Ectodermal cell (in vitro differentiated cells): ENCODE measurements around the gene SF3A2.

Experiments used
- H3K27ac ChIP-seq: 2 replicates; pipeline ENCODE4 v1.7.0; 2013; ENCODE audit warnings: mild to moderate bottlenecking, low read depth, low read length; ENCODE audit not compliant: insufficient read depth, poor library complexity, severe bottlenecking
- H3K27me3 ChIP-seq: 2 replicates; pipeline ENCODE4 v1.7.0; 2013; ENCODE audit warnings: mild to moderate bottlenecking, low read length; ENCODE audit not compliant: insufficient read depth, control insufficient read depth, poor library complexity, severe bottlenecking
- H3K36me3 ChIP-seq: one replicate; pipeline ENCODE4 v1.7.0; 2013; ENCODE audit warnings: low read length; ENCODE audit not compliant: control insufficient read depth, insufficient read depth
- H3K4me1 ChIP-seq: one replicate; pipeline ENCODE4 v1.7.0; 2013; ENCODE audit warnings: low read length; ENCODE audit not compliant: control insufficient read depth, insufficient read depth
- H3K4me3 ChIP-seq: 2 replicates; pipeline ENCODE4 v1.7.0; 2013; ENCODE audit warnings: low read depth, low read length, control low read depth; ENCODE audit not compliant: insufficient read depth
- H3K9me3 ChIP-seq: 2 replicates; pipeline ENCODE4 v1.7.0; 2013; ENCODE audit warnings: mild to moderate bottlenecking, low read length, moderate library complexity; ENCODE audit not compliant: control insufficient read depth
- WGBS, 2 experiments: methylation state at CpG; one replicate each; pipeline ENCODE4 v1.1.7; 2013; ENCODE audit warnings: missing lambda C conversion rate in 2 of 2; 5-methylcytosine and 5-hydroxymethylcytosine counted together

SF3A2 gene

GRCh38 chr19:2294687-2295335, 58.2 kb downstream of the SF3A2 start:
- 86% methylated on average over 26 of the region's 26 CpGs for WGBS, 2 experiments
- Histone ChIP-seq H3K9me3 (no peaks in the 10 kb centered on the region), H3K36me3 (no peaks in the 10 kb centered on the region), H3K27me3 (peaks cover 63% of the 10 kb centered on the region), H3K4me1 (peaks cover 3% of the 10 kb centered on the region), H3K27ac (no peak overlapping the region), H3K4me3 (no peak overlapping the region)

GRCh38 chr19:2296141-2296540, 59.5 kb downstream of the SF3A2 start:
- 89 to 90% methylated on average over 16 of the region's 16 CpGs for WGBS, 2 experiments
- Histone ChIP-seq H3K4me3 (no peak overlapping the region), H3K27me3 (peaks cover 50% of the 10 kb centered on the region), H3K36me3 (no peaks in the 10 kb centered on the region), H3K4me1 (no peaks in the 10 kb centered on the region), H3K9me3 (no peaks in the 10 kb centered on the region), H3K27ac (no peak overlapping the region)
